ENCODE data around the gene RNF38.
"Not testable (repeated sequence)": the region's sequence is repeated elsewhere in the genome, so short reads cannot be mapped to it uniquely, and the experiment has no call there.

Gene RNF38

DNA sequence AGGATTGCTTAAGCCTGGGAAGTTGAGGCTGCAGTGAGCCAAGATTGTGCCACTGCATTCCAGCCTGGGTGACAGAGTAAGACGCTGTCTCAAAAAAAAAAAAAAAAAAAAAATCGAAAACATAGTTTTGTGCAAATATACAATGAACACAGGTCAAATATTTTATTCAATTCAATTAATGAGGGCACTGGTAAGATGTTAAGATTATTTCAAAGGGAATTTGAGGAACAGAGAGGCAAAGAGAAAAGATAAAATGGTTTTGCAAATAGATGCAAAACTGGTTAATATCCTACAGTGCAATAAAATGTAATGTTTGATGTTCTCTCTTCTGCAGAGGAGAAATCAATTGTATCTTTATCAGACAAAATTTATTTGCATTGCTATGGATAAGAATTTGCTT, 102.3 kb downstream of the RNF38 start:
- TF ChIP-seq SNAI2 (CRISPR knock-in tag; IDR thresholded peaks at IDR 0.05) (no peak), ZNF565 (CRISPR knock-in tag; conservative IDR thresholded peaks at IDR 0.05; ENCODE audit: low read depth) (no peak), ZC3H10 (CRISPR knock-in tag; IDR thresholded peaks at IDR 0.05) (no peak), ZFP3 (CRISPR knock-in tag; IDR thresholded peaks at IDR 0.05) (no peak), ESRRG (CRISPR knock-in tag; IDR thresholded peaks at IDR 0.05) (no peak), ZNF70 (CRISPR knock-in tag; IDR thresholded peaks at IDR 0.05) (no peak), GLIS3 (CRISPR knock-in tag; IDR thresholded peaks at IDR 0.05) (no peak), CSDC2 (CRISPR knock-in tag; IDR thresholded peaks at IDR 0.05) (no peak), ZNF8 (CRISPR knock-in tag; IDR thresholded peaks at IDR 0.05) (no peak), ARNTL (CRISPR knock-in tag; IDR thresholded peaks at IDR 0.05; ENCODE audit: borderline replicate concordance, low read depth) (no peak), PPARA (CRISPR knock-in tag; IDR thresholded peaks at IDR 0.05; ENCODE audit: borderline replicate concordance) (no peak), ZFP30 (CRISPR knock-in tag; IDR thresholded peaks at IDR 0.05) (no peak)
- TF ChIP-seq, protein P1, sequence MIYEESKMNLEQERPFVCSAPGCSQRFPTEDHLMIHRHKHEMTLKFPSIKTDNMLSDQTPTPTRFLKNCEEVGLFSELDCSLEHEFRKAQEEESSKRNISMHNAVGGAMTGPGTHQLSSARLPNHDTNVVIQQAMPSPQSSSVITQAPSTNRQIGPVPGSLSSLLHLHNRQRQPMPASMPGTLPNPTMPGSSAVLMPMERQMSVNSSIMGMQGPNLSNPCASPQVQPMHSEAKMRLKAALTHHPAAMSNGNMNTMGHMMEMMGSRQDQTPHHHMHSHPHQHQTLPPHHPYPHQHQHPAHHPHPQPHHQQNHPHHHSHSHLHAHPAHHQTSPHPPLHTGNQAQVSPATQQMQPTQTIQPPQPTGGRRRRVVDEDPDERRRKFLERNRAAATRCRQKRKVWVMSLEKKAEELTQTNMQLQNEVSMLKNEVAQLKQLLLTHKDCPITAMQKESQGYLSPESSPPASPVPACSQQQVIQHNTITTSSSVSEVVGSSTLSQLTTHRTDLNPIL (CRISPR knock-in tag; IDR thresholded peaks at IDR 0.05; ENCODE audit: low read depth), result no peak
- TF ChIP-seq, protein P2, sequence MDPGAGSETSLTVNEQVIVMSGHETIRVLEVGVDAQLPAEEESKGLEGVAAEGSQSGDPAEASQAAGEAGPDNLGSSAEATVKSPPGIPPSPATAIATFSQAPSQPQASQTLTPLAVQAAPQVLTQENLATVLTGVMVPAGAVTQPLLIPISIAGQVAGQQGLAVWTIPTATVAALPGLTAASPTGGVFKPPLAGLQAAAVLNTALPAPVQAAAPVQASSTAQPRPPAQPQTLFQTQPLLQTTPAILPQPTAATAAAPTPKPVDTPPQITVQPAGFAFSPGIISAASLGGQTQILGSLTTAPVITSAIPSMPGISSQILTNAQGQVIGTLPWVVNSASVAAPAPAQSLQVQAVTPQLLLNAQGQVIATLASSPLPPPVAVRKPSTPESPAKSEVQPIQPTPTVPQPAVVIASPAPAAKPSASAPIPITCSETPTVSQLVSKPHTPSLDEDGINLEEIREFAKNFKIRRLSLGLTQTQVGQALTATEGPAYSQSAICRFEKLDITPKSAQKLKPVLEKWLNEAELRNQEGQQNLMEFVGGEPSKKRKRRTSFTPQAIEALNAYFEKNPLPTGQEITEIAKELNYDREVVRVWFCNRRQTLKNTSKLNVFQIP (CRISPR knock-in tag; IDR thresholded peaks at IDR 0.05; ENCODE audit: borderline replicate concordance, low read depth), result no peak
- no peak for ATAC-seq

DNA sequence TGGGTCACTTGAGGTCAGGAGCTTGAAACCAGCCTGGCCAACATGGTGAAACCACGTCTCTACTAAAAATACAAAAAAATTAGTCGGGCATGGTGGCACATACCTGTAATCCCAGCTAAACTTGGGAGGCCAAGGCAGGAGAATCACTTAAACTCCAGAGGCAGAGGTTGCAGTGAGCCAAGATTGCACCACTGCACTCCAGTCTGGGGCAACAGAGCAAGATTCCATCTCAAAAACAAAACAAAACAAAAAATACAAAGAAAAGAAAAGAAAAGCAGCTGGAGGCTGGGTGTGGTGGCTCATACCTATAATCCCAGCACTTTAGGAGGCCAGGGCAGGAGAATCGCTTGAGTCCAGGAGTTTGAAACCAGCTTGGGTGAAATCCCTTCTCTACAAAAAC, 105.1 kb downstream of the RNF38 start:
- ATAC-seq, result not testable (repeated sequence)

- TF ChIP-seq ZFP30 (CRISPR knock-in tag; IDR thresholded peaks at IDR 0.05) (no peak), GLIS3 (CRISPR knock-in tag; IDR thresholded peaks at IDR 0.05) (no peak), ESRRG (CRISPR knock-in tag; IDR thresholded peaks at IDR 0.05) (no peak), ARNTL (CRISPR knock-in tag; IDR thresholded peaks at IDR 0.05; ENCODE audit: borderline replicate concordance, low read depth) (no peak), ZNF565 (CRISPR knock-in tag; conservative IDR thresholded peaks at IDR 0.05; ENCODE audit: low read depth) (no peak), RARB (CRISPR knock-in tag; IDR thresholded peaks at IDR 0.05) (no peak), ZC3H10 (CRISPR knock-in tag; IDR thresholded peaks at IDR 0.05) (no peak), CSDC2 (CRISPR knock-in tag; IDR thresholded peaks at IDR 0.05) (no peak), OSR1 (CRISPR knock-in tag; IDR thresholded peaks at IDR 0.05) (no peak), SNAI2 (CRISPR knock-in tag; IDR thresholded peaks at IDR 0.05) (no peak), TCF4 (CRISPR knock-in tag; IDR thresholded peaks at IDR 0.05; ENCODE audit: borderline replicate concordance) (no peak), ZNF70 (CRISPR knock-in tag; IDR thresholded peaks at IDR 0.05) (no peak), BACH2 (CRISPR knock-in tag; IDR thresholded peaks at IDR 0.05; ENCODE audit: borderline replicate concordance) (no peak), PATZ1 (CRISPR knock-in tag; IDR thresholded peaks at IDR 0.05; ENCODE audit: borderline replicate concordance) (no peak)
- TF ChIP-seq, protein P2 (CRISPR knock-in tag; IDR thresholded peaks at IDR 0.05; ENCODE audit: borderline replicate concordance, low read depth), result no peak
- TF ChIP-seq, protein P1 (CRISPR knock-in tag; IDR thresholded peaks at IDR 0.05; ENCODE audit: low read depth), result no peak
- TF ChIP-seq, protein P3, sequence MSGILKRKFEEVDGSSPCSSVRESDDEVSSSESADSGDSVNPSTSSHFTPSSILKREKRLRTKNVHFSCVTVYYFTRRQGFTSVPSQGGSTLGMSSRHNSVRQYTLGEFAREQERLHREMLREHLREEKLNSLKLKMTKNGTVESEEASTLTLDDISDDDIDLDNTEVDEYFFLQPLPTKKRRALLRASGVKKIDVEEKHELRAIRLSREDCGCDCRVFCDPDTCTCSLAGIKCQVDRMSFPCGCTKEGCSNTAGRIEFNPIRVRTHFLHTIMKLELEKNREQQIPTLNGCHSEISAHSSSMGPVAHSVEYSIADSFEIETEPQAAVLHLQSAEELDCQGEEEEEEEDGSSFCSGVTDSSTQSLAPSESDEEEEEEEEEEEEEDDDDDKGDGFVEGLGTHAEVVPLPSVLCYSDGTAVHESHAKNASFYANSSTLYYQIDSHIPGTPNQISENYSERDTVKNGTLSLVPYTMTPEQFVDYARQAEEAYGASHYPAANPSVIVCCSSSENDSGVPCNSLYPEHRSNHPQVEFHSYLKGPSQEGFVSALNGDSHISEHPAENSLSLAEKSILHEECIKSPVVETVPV (CRISPR knock-in tag; IDR thresholded peaks at IDR 0.05), result no peak
- ATAC-seq, result no peak
These were observed 106.2 kb downstream of the RNF38 start for GRCh38 chr9:36293918-36294317.

Data from SK-N-SH treated with all-trans-retinoic acid at 6 μM for 48 hours (cell line).